ENCODE results near the gene BCAR3.
"Not testable (repeated sequence)": the region's sequence is repeated elsewhere in the genome, so short reads cannot be mapped to it uniquely, and the experiment has no call there.

The BCAR3 gene

GRCh38 chr1:93666613-93667384 is 14.8 kb downstream of the BCAR3 start:
- no peak for FAIRE-seq

- no peak for FAIRE-seq
These were observed 16.6 kb downstream of the BCAR3 start for GRCh38 chr1:93665015-93665414.

GRCh38 chr1:93663208-93663614 is 18.4 kb downstream of the BCAR3 start:
- FAIRE-seq: no peak

- FAIRE-seq: no peak
These were observed 19.0 kb downstream of the BCAR3 start for GRCh38 chr1:93662481-93663207.

GRCh38 chr1:93661829-93662474 is 19.7 kb downstream of the BCAR3 start:
- no peak for FAIRE-seq

GRCh38 chr1:93661341-93661740 is 20.3 kb downstream of the BCAR3 start:
- not testable (repeated sequence) for FAIRE-seq

GRCh38 chr1:93659822-93660503 is 21.7 kb downstream of the BCAR3 start:
- FAIRE-seq: no peak

GRCh38 chr1:93658188-93658587 is 23.4 kb downstream of the BCAR3 start:
- FAIRE-seq: no peak

- FAIRE-seq: no peak
These were observed 25.1 kb downstream of the BCAR3 start for GRCh38 chr1:93656491-93656890.

- no peak for FAIRE-seq
These were observed 28.0 kb downstream of the BCAR3 start for GRCh38 chr1:93653656-93654055.

GRCh38 chr1:93652323-93652949 is 29.2 kb downstream of the BCAR3 start:
- no peak for FAIRE-seq

GRCh38 chr1:93651695-93652094 is 29.9 kb downstream of the BCAR3 start:
- FAIRE-seq: no peak

- FAIRE-seq: not testable (repeated sequence)
These were observed 31.5 kb downstream of the BCAR3 start for GRCh38 chr1:93650159-93650558.

GRCh38 chr1:93649231-93649630 is 32.4 kb downstream of the BCAR3 start:
- FAIRE-seq: no peak

GRCh38 chr1:93648656-93649055 is 33.0 kb downstream of the BCAR3 start:
- FAIRE-seq: no peak

- no peak for FAIRE-seq
These were observed 40.1 kb downstream of the BCAR3 start for GRCh38 chr1:93641527-93641926.

GRCh38 chr1:93640656-93641440 is 40.8 kb downstream of the BCAR3 start:
- no peak for FAIRE-seq

GRCh38 chr1:93638981-93639380 is 42.7 kb downstream of the BCAR3 start:
- FAIRE-seq: no peak

GRCh38 chr1:93638307-93638847 is 43.3 kb downstream of the BCAR3 start:
- FAIRE-seq: no peak

- FAIRE-seq: no peak
These were observed 44.9 kb downstream of the BCAR3 start for GRCh38 chr1:93636712-93637111.

Data from A204.1 (cell line).